ENCODE measurements around the gene IL17B. TPM values are rescaled to one million over a fixed set of nuclear protein-coding genes. Genes with fewer than 3 reads are reported as not detected.

Gene IL17B
- total RNA-seq, 1 donor from 2014 or later: 2.7 TPM

DNA sequence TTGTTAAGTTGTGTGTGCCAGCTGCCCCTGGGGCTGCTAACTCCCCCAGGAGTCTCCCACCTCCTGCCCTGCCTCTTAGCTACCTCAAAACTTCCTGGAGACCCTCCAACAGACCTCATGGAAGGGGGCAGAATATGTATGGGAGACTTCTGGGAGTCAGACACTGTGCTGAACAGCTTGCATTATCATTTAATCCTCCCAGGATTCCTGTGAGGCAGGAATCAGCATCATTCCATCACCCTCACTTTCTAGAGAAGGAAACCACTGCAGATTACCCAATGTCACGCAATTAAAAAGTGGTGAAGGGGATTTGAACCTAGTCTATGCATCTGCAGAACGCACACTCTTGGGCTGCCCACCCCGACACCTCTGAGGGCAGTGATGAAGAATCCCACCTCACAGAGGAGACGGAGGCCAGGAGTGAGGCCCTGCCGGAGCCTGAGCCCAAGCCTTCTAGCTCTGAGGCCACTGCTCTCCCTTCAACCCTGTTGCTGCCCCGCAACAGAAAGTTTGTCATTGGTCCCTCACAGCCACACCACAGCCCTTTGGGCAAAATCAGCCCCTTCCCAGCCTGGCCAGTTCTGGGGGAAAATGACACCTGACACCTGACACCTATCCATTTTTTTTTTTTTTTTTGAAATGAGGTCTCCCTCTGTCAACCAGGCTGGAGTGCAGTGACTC, 30.3 kb upstream of the IL17B start:
- TF ChIP-seq CTCF (IDR thresholded peaks at IDR 0.05) (no peak), POLR2A (IDR thresholded peaks at IDR 0.05) (no peak), POLR2AphosphoS5 (IDR thresholded peaks at IDR 0.05; ENCODE audit: insufficient read depth in 1 of 2, low read depth in 1 of 2) (peak in 1 of 2 donors; percentile 66)
- peaks cover 6 to 16% of the 10 kb centered on the region in 2 donors for H3K36me3 ChIP-seq
- intact Hi-C loops (cut with DNase I): loop anchor here (10.0 kb wide), 1 partner anchor 1375 kb away; no protein-coding TSS in a partner anchor

GRCh38 chr5:149408252-149409099, 29.4 kb upstream of the IL17B start:
- no peak for DNase-seq (ENCODE audit: extremely low spot score in 2 of 2)
- peaks cover 6 to 16% of the 10 kb centered on the region in 2 donors for H3K36me3 ChIP-seq

More for the DNA sequence above, 30.3 kb upstream of the IL17B start:
- H3K4me3 ChIP-seq: peak overlapping the region; percentile 46 to 57
- no peak for DNase-seq (ENCODE audit: extremely low spot score in 2 of 2)
- H3K9me3 ChIP-seq: no peaks in the 10 kb centered on the region
- no peaks in the 10 kb centered on the region for H3K27me3 ChIP-seq
- H3K4me1 ChIP-seq: peaks cover 57% of the 10 kb centered on the region
- H3K27ac ChIP-seq: peak overlapping the region; percentile 84

DNA sequence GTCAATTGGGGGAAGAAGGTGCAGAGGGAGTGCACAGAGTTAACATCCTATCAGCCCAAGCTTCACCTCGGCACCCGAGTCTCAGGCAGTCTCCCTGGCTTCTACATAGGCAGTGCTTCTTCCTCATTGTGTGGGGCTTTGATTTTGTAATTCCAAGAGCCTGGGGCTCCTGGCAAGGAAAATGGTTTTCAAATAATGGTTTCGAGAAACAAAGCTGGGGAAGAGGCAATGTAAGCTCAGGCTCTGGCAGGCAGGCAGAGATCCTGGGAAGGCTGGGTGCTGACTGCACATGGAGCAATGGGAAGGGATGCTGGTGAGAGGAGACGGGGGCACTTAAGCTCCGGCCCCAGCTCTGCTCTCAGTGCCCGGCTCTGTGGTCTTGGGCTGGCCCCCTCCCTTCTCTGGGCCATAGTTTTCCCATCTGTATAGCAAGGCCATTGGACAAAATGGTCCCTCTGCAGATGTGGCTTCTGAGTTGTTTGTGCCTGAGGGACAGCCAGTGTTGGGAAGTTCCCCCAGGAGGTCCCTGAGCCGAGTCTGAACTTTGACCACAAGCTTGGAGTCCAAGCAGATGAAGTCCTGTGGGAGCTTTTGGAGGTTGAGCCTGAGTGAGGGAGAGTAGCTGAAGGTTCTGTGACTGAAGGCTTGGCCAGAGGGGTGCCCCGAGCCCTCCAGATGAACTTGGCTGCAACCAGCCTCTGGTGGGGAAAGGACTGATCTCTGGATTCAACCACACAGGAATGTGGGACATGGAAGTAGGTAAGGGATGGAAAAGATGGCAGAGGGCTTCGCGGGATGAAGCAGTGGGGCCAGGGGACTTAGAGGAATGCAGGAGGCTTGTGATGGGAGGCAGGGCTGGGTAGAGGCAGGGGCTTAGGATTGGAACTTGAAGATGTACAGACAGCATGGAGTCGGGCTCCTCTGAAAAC, 28.5 kb upstream of the IL17B start:
- TF ChIP-seq POLR2A (IDR thresholded peaks at IDR 0.05) (no peak), CTCF (IDR thresholded peaks at IDR 0.05) (no peak), POLR2AphosphoS5 (IDR thresholded peaks at IDR 0.05; ENCODE audit: insufficient read depth in 1 of 2, low read depth in 1 of 2) (peak in 1 of 2 donors; percentile 56)
- H3K27me3 ChIP-seq: no peaks in the 10 kb centered on the region
- no peak for DNase-seq (ENCODE audit: extremely low spot score in 2 of 2)
- H3K27ac ChIP-seq: peak overlapping the region; percentile 84
- H3K4me1 ChIP-seq: peaks cover 54% of the 10 kb centered on the region
- peaks cover 6 to 16% of the 10 kb centered on the region in 2 donors for H3K36me3 ChIP-seq
- intact Hi-C loops (cut with DNase I): loop anchor here (2.0 to 10.0 kb wide), 2 partner anchors 21 to 1377 kb away; no protein-coding TSS in a partner anchor
- H3K9me3 ChIP-seq: no peaks in the 10 kb centered on the region
- peak overlapping the region; percentile 46 to 57 for H3K4me3 ChIP-seq

More at GRCh38 chr5:149408252-149409099, 29.4 kb upstream of the IL17B start:
- intact Hi-C loops (cut with DNase I): loop anchor here (10.0 kb wide), 1 partner anchor 1376 kb away; no protein-coding TSS in a partner anchor
- TF ChIP-seq POLR2A (IDR thresholded peaks at IDR 0.05) (no peak), CTCF (IDR thresholded peaks at IDR 0.05) (no peak), POLR2AphosphoS5 (IDR thresholded peaks at IDR 0.05; ENCODE audit: insufficient read depth in 1 of 2, low read depth in 1 of 2) (no peak)
- H3K9me3 ChIP-seq: no peaks in the 10 kb centered on the region
- H3K4me3 ChIP-seq: peak overlapping the region; percentile 46 to 57
- peaks cover 57% of the 10 kb centered on the region for H3K4me1 ChIP-seq
- H3K27me3 ChIP-seq: no peaks in the 10 kb centered on the region
- peak overlapping the region; percentile 84 for H3K27ac ChIP-seq

DNA sequence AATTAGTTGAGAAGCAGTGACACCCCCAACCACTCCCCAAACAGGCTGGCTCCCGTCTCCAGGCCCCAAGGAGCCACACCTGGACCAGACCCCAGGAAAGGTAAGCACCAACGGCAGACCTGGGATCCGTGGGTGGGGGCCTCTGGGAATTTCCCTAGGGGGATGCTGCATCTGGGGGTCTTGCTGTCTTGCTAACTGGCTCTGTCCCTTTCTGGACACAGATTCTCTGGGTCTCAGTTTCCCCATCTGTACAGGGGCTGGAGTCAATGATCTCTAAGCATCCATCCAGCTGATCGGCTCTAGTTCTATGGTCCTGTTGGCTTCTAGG, 27.9 kb upstream of the IL17B start:
- Histone ChIP-seq H3K27ac (peak overlapping the region; percentile 84), H3K9me3 (no peaks in the 10 kb centered on the region), H3K27me3 (no peaks in the 10 kb centered on the region), H3K36me3 (peaks cover 6 to 16% of the 10 kb centered on the region in 2 donors), H3K4me1 (peaks cover 48% of the 10 kb centered on the region), H3K4me3 (peak overlapping the region; percentile 46 to 57)
- no peak for DNase-seq (ENCODE audit: extremely low spot score in 2 of 2)
- TF ChIP-seq POLR2AphosphoS5 (IDR thresholded peaks at IDR 0.05; ENCODE audit: insufficient read depth in 1 of 2, low read depth in 1 of 2) (peak in 1 of 2 donors; percentile 68), POLR2A (IDR thresholded peaks at IDR 0.05) (no peak), CTCF (IDR thresholded peaks at IDR 0.05) (no peak)
- intact Hi-C loops (cut with DNase I): loop anchor here (2.0 to 10.0 kb wide), 2 partner anchors 20 to 1378 kb away; no protein-coding TSS in a partner anchor
